LNCaP clone FGC (cell line): Measurements from ENCODE around the gene ACTA2.

ENCODE experiments used
- DNase-seq: peaks from one replicate; pipeline ENCODE4 v3.0.0-alpha.2; 2011; ENCODE audit warnings: low read depth
- H3K4me3 ChIP-seq: 2 replicates; pipeline ENCODE4 v1.5.1; 2011; ENCODE audit warnings: mild to moderate bottlenecking, low read depth, low read length, control low read depth
- TF ChIP-seq, protein P1 (sequence below): IDR thresholded peaks from 2 replicates; pipeline ENCODE4 v1.5.1; 2012; ENCODE audit warnings: mild to moderate bottlenecking; ENCODE audit not compliant: control insufficient read depth, insufficient read depth; ENCODE audit errors: extremely low read depth

The ACTA2 gene

GRCh38 chr10:88926566-88927415 lies 25.8 kb downstream of the ACTA2 start:
- TF ChIP-seq, protein P1, sequence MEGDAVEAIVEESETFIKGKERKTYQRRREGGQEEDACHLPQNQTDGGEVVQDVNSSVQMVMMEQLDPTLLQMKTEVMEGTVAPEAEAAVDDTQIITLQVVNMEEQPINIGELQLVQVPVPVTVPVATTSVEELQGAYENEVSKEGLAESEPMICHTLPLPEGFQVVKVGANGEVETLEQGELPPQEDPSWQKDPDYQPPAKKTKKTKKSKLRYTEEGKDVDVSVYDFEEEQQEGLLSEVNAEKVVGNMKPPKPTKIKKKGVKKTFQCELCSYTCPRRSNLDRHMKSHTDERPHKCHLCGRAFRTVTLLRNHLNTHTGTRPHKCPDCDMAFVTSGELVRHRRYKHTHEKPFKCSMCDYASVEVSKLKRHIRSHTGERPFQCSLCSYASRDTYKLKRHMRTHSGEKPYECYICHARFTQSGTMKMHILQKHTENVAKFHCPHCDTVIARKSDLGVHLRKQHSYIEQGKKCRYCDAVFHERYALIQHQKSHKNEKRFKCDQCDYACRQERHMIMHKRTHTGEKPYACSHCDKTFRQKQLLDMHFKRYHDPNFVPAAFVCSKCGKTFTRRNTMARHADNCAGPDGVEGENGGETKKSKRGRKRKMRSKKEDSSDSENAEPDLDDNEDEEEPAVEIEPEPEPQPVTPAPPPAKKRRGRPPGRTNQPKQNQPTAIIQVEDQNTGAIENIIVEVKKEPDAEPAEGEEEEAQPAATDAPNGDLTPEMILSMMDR = no peak
- no peak for DNase-seq
- H3K4me3 ChIP-seq = no peak overlapping the region

GRCh38 chr10:88923520-88923919 lies 29.1 kb downstream of the ACTA2 start:
- no peak for DNase-seq
- TF ChIP-seq, protein P1 = no peak

DNA sequence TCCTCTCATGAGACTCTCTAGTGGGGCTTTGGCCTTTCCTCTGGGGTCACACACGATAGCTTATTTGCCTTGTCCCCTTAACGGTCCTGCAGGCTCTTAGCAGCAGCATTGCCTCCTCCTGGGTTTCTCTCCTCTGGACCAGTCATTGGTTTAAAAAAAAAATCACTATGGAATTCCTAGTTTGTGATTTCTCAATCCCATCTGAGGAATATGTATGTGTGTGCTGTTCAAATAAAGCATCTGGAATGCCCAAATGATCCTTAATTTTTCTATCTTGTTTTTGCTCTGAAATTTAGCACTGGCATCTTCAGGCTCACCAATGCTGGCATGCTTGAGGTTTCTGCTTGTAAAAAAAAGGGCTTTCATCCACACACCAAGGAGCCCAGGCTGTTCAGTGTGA lies 30.5 kb downstream of the ACTA2 start:
- TF ChIP-seq, protein P1 = no peak
- H3K4me3 ChIP-seq = no peak overlapping the region
- DNase-seq = no peak

More at GRCh38 chr10:88923520-88923919, 29.1 kb downstream of the ACTA2 start:
- H3K4me3 ChIP-seq = no peak overlapping the region

DNA sequence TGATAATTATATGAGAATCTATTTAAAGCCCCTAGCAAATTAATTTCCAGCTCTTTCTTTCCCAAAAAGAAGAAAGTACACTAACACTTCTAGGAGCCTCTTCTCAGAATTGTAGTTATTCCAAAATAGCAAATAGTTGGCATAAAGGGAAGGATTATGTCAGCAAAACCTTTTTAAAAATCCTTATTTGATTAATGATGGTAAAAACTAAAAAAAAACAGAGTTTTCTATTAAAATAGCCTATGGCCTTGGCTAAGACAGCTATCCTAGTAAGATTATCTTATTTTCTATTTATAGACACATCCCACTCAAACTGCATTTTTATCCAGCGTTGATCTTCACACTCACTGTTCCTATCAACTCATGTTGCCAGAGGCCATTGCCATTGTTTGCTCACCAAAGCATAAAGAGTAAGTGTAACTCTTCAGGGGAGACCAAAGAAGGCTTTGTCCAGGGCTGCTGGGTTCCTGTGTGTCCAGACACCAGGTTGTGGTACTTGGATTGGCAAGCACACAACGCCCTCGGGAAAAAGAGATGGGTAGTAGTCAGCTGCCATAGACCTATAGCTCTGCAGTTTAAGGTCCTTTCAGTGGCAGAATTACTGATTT lies 31.5 kb downstream of the ACTA2 start:
- no peak for DNase-seq
- TF ChIP-seq, protein P1 = no peak

DNA sequence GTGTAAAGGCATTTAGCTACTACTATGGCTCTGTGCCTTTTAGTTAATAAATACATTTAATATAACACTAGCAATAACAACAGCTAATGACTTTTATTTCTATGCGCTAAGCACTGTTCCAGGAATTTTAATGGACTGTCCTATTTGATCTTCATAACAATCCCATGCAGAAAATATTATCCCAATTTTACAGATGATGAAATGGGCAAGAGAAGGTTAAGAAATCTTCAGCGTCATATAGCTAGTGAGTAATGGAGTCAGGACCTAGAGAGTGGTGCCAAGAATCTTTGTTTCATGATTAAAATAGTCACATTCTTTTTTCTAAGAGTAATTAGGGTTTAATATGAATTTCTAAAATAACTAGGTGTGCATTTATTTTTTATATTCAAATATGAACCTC lies 32.4 kb downstream of the ACTA2 start:
- no peak for DNase-seq
- TF ChIP-seq, protein P1 = no peak
- H3K4me3 ChIP-seq = no peak overlapping the region

More for the DNA sequence above, 31.5 kb downstream of the ACTA2 start:
- no peak overlapping the region for H3K4me3 ChIP-seq

- TF ChIP-seq, protein P1 = no peak
- DNase-seq = no peak
- no peak overlapping the region for H3K4me3 ChIP-seq
These were observed 33.5 kb downstream of the ACTA2 start for GRCh38 chr10:88919041-88919440.
